ENCODE data around the gene CTAGE1. TPM values are rescaled to one million over a fixed set of nuclear protein-coding genes. Genes with fewer than 3 reads are reported as not detected.

CTAGE1 gene
- total and polyA plus RNA-seq, 4 donors = 0.06 TPM; not detected in 3

- Histone ChIP-seq H3K36me3 (ENCODE audit: control insufficient read depth in 4 of 4, insufficient read depth in 4 of 4, low read length in 4 of 4) (no peaks in the 10 kb centered on the region), H3K9me3 (ENCODE audit: control insufficient read depth in 4 of 4, insufficient read depth in 3 of 4, low read length in 3 of 4) (no peaks in the 10 kb centered on the region), H3K4me1 (ENCODE audit: control insufficient read depth in 5 of 5, insufficient read depth in 5 of 5, low read length in 5 of 5) (no peaks in the 10 kb centered on the region), H3K4me3 (no peak overlapping the region), H3K9ac (ENCODE audit: insufficient read depth in 1 of 2, low read length in 2 of 2) (no peak overlapping the region), H3K27ac (ENCODE audit: low read depth in 1 of 2, low read length in 1 of 2) (no peak overlapping the region), H3K27me3 (ENCODE audit: control insufficient read depth in 3 of 3, insufficient read depth in 3 of 3, low read length in 2 of 3) (no peaks in the 10 kb centered on the region)
- no peak for ATAC-seq (ENCODE audit: insufficient read depth, low FRiP score)
- no peak for TF ChIP-seq CTCF (IDR thresholded peaks at IDR 0.05; ENCODE audit: control extremely low read depth, extremely low read depth)
- no peak for DNase-seq
- 93 to 95% methylated on average over 4 of the region's 4 CpGs for WGBS, 2 donors
Measured at GRCh38 chr18:22370414-22370813, 47.3 kb downstream of the CTAGE1 start.

GRCh38 chr18:22368021-22368420 lies 49.7 kb downstream of the CTAGE1 start:
- no peak overlapping the region for H3K9ac ChIP-seq (ENCODE audit: insufficient read depth in 1 of 2, low read length in 2 of 2)
- H3K27ac ChIP-seq (ENCODE audit: low read depth in 1 of 2, low read length in 1 of 2) = no peak overlapping the region
- no peak for TF ChIP-seq CTCF (IDR thresholded peaks at IDR 0.05; ENCODE audit: control extremely low read depth, extremely low read depth)
- DNase-seq = no peak
- no peaks in the 10 kb centered on the region for H3K4me1 ChIP-seq (ENCODE audit: control insufficient read depth in 5 of 5, insufficient read depth in 5 of 5, low read length in 5 of 5)
- WGBS, 2 donors = 78 to 85% methylated on average over 1 of the region's 1 CpG
- H3K27me3 ChIP-seq (ENCODE audit: control insufficient read depth in 3 of 3, insufficient read depth in 3 of 3, low read length in 2 of 3) = no peaks in the 10 kb centered on the region
- H3K9me3 ChIP-seq (ENCODE audit: control insufficient read depth in 4 of 4, insufficient read depth in 3 of 4, low read length in 3 of 4) = no peaks in the 10 kb centered on the region
- H3K4me3 ChIP-seq = no peak overlapping the region
- no peak for ATAC-seq (ENCODE audit: insufficient read depth, low FRiP score)
- no peaks in the 10 kb centered on the region for H3K36me3 ChIP-seq (ENCODE audit: control insufficient read depth in 4 of 4, insufficient read depth in 4 of 4, low read length in 4 of 4)

DNA sequence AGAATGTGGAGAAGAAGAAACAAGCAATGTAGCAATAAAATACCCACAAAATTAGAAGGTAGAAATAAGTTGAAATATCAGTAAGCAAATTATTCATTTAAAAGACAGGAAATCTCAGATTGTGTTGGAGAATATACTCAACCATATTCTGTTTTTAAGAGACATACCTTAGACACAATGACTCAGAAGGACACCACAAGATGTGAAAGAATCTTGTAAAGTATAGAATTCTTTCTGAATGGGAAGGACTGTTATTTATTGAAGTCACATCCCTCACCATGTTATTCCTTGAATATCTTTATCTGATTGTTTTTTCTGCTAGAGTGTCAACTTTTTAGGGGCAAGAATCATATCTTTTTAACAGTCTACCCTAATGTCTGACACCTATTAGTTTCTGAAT lies 50.4 kb downstream of the CTAGE1 start:
- H3K9ac ChIP-seq (ENCODE audit: insufficient read depth in 1 of 2, low read length in 2 of 2) = no peak overlapping the region
- no peak overlapping the region for H3K27ac ChIP-seq (ENCODE audit: low read depth in 1 of 2, low read length in 1 of 2)
- ATAC-seq (ENCODE audit: insufficient read depth, low FRiP score) = no peak
- H3K4me3 ChIP-seq = no peak overlapping the region
- DNase-seq = no peak
- H3K27me3 ChIP-seq (ENCODE audit: control insufficient read depth in 3 of 3, insufficient read depth in 3 of 3, low read length in 2 of 3) = no peaks in the 10 kb centered on the region
- no peaks in the 10 kb centered on the region for H3K4me1 ChIP-seq (ENCODE audit: control insufficient read depth in 5 of 5, insufficient read depth in 5 of 5, low read length in 5 of 5)
- H3K9me3 ChIP-seq (ENCODE audit: control insufficient read depth in 4 of 4, insufficient read depth in 3 of 4, low read length in 3 of 4) = no peaks in the 10 kb centered on the region
- no peak for TF ChIP-seq CTCF (IDR thresholded peaks at IDR 0.05; ENCODE audit: control extremely low read depth, extremely low read depth)
- H3K36me3 ChIP-seq (ENCODE audit: control insufficient read depth in 4 of 4, insufficient read depth in 4 of 4, low read length in 4 of 4) = no peaks in the 10 kb centered on the region

- peak; percentile 28 for TF ChIP-seq CTCF (IDR thresholded peaks at IDR 0.05; ENCODE audit: control extremely low read depth, extremely low read depth)
- H3K36me3 ChIP-seq (ENCODE audit: control insufficient read depth in 4 of 4, insufficient read depth in 4 of 4, low read length in 4 of 4) = no peaks in the 10 kb centered on the region
- no peaks in the 10 kb centered on the region for H3K9me3 ChIP-seq (ENCODE audit: control insufficient read depth in 4 of 4, insufficient read depth in 3 of 4, low read length in 3 of 4)
- no peaks in the 10 kb centered on the region for H3K4me1 ChIP-seq (ENCODE audit: control insufficient read depth in 5 of 5, insufficient read depth in 5 of 5, low read length in 5 of 5)
- ATAC-seq (ENCODE audit: insufficient read depth, low FRiP score) = no peak
- H3K27me3 ChIP-seq (ENCODE audit: control insufficient read depth in 3 of 3, insufficient read depth in 3 of 3, low read length in 2 of 3) = no peaks in the 10 kb centered on the region
- DNase-seq = peak in 2 of 3 donors; percentile 29 to 44
- H3K9ac ChIP-seq (ENCODE audit: insufficient read depth in 1 of 2, low read length in 2 of 2) = no peak overlapping the region
- H3K4me3 ChIP-seq = no peak overlapping the region
- WGBS, 2 donors = 93 to 100% methylated on average over 1 of the region's 1 CpG
- H3K27ac ChIP-seq (ENCODE audit: low read depth in 1 of 2, low read length in 1 of 2) = no peak overlapping the region
Measured at GRCh38 chr18:22363867-22364463, 53.8 kb downstream of the CTAGE1 start.

Measured in lung (tissue), 12 donors.